HUDEP-2 (cell line): ENCODE measurements around the gene ABI2.
A peak's percentile ranks its signal among the peaks of the same experiment; 100 is the strongest.
"Not testable (repeated sequence)": the region's sequence is repeated elsewhere in the genome, so short reads cannot be mapped to it uniquely, and the experiment has no call there.

ENCODE experiments used
- DNase-seq, 76 experiments: peaks; one replicate each; lab custom pipeline; 2025; ENCODE audit not compliant: unreplicated experiment in 76 of 76; lab: John Stamatoyannopoulos, UW

Gene ABI2

GRCh38 chr2:203327901-203328759, at the start of gene ABI2:
Gene ABI2 (plus strand): TSS chr2:203328394. CDS start chr2:203328515, 121 bp downstream.
- DNase-seq = peak in 72 of 76 experiments; percentile 2 to 87 (median 68)

GRCh38 chr2:203279288-203279687, 48.9 kb upstream of the ABI2 start:
- no peak for DNase-seq

GRCh38 chr2:203280428-203281064, 47.6 kb upstream of the ABI2 start:
- DNase-seq = no peak

- DNase-seq = no peak
Measured at GRCh38 chr2:203282101-203282500, 46.1 kb upstream of the ABI2 start.

- no peak for DNase-seq
Measured at GRCh38 chr2:203286532-203286931, 41.7 kb upstream of the ABI2 start.

- no peak for DNase-seq
Measured at GRCh38 chr2:203301667-203302066, 26.5 kb upstream of the ABI2 start.

GRCh38 chr2:203302586-203302985, 25.6 kb upstream of the ABI2 start:
- not testable (repeated sequence) for DNase-seq

- no peak for DNase-seq
Measured at GRCh38 chr2:203310688-203311436, 17.3 kb upstream of the ABI2 start.

GRCh38 chr2:203326356-203326755, 1.8 kb upstream of the ABI2 start:
- DNase-seq = no peak

GRCh38 chr2:203327582-203327900, 653 bp upstream of the ABI2 start:
- no peak for DNase-seq

GRCh38 chr2:203328760-203329540, 756 bp downstream of the ABI2 start:
- DNase-seq = peak in 52 of 76 experiments; percentile 4 to 70 (median 36)

- peak in 1 of 76 experiments; percentile 7 for DNase-seq
Measured at GRCh38 chr2:203330434-203330833, 2.2 kb downstream of the ABI2 start.

- DNase-seq = no peak
Measured at GRCh38 chr2:203338322-203338721, 10.1 kb downstream of the ABI2 start.

GRCh38 chr2:203340791-203341487, 12.7 kb downstream of the ABI2 start:
- no peak for DNase-seq

- no peak for DNase-seq
Measured at GRCh38 chr2:203341741-203342310, 13.6 kb downstream of the ABI2 start.

GRCh38 chr2:203342374-203342773, 14.2 kb downstream of the ABI2 start:
- not testable (repeated sequence) for DNase-seq

GRCh38 chr2:203344667-203345066, 16.5 kb downstream of the ABI2 start:
- no peak for DNase-seq

GRCh38 chr2:203346612-203347011, 18.4 kb downstream of the ABI2 start:
- DNase-seq = peak in 17 of 76 experiments; percentile 11 to 59 (median 31)

- DNase-seq = peak in 69 of 76 experiments; percentile 8 to 91 (median 65)
Measured at GRCh38 chr2:203347375-203347774, 19.2 kb downstream of the ABI2 start.
